H1 (cell line): Measurements from ENCODE around the gene STK32C. TPM values are rescaled to one million over a fixed set of nuclear protein-coding genes. Genes with fewer than 3 reads are reported as not detected.

Experiments
- CTCF ChIA-PET: fragments of 300-600 bp; sonication (Branson Sonifier 250); formaldehyde crosslinking; loops from one replicate; lab custom pipeline; 2021; ENCODE audit not compliant: partially characterized antibody; lab: Charles Lee
- POLR2A ChIA-PET: fragments of 300-600 bp; sonication (Branson Sonifier 250); formaldehyde crosslinking; loops from one replicate; lab custom pipeline; 2021; ENCODE audit warnings: inconsistent platforms; ENCODE audit not compliant: partially characterized antibody; lab: Charles Lee
- DNase-seq, 2 experiments: peaks; one replicate each; pipeline versions ENCODE4 v3.0.0 to v3.0.0-alpha.2; 2010 to 2022; ENCODE audit warnings: low spot score in 2 of 2, low read depth in 1 of 2, mixed read lengths in 1 of 2
- FAIRE-seq: peaks from 2 replicates; lab custom pipeline; 2011; peaks lifted over from hg19 to GRCh38; lab: Jason Lieb, UNC
- H2AFZ ChIP-seq: 2 replicates; pipeline ENCODE4 v1.8.1; 2012; ENCODE audit warnings: low read length, inconsistent platforms
- H2AK5ac ChIP-seq: 2 replicates; pipeline ENCODE4 v1.6.1; 2013; ENCODE audit warnings: low read depth, low read length
- H2BK120ac ChIP-seq: replicated peaks from 2 replicates; pipeline ENCODE3; 2013; ENCODE audit warnings: low read depth, low read length, inconsistent platforms
- H2BK12ac ChIP-seq: 2 replicates; pipeline ENCODE4 v1.6.1; 2013; ENCODE audit warnings: low read depth, low read length
- H2BK15ac ChIP-seq: 2 replicates; pipeline ENCODE4 v1.6.1; 2013; ENCODE audit warnings: low read length
- H2BK20ac ChIP-seq: 2 replicates; pipeline ENCODE4 v1.6.1; 2013; ENCODE audit warnings: low read length
- H2BK5ac ChIP-seq: 2 replicates; pipeline ENCODE4 v1.6.1; 2013; ENCODE audit warnings: low read depth, low read length
- H3K14ac ChIP-seq: 2 replicates; pipeline ENCODE4 v1.6.1; 2013; ENCODE audit warnings: inconsistent platforms; ENCODE audit not compliant: insufficient read length
- H3K18ac ChIP-seq: 2 replicates; pipeline ENCODE4 v1.6.1; 2013; ENCODE audit warnings: low read length; ENCODE audit errors: extremely low read depth
- H3K23ac ChIP-seq: 2 replicates; pipeline ENCODE4 v1.6.1; 2013; ENCODE audit warnings: inconsistent platforms; ENCODE audit not compliant: insufficient read length
- H3K23me2 ChIP-seq: 2 replicates; pipeline ENCODE4 v1.6.1; 2013; ENCODE audit warnings: low read depth, low read length
- H3K27ac ChIP-seq: 2 replicates; pipeline ENCODE4 v1.6.1; 2011; ENCODE audit warnings: low read depth, low read length, inconsistent platforms
- H3K27me3 ChIP-seq, 4 experiments: replicated peaks in 1 of 4; 1 replicate in 1 of 4; 2 replicates in 3 of 4; pipeline versions ENCODE4 v1.6.1 to v1.8.1; 2011 to 2013; ENCODE audit warnings: low read length in 3 of 4, mild to moderate bottlenecking in 3 of 4, inconsistent platforms in 2 of 4, mixed read lengths in 2 of 4, moderate library complexity in 1 of 4; ENCODE audit not compliant: control insufficient read depth in 3 of 4, insufficient read depth in 3 of 4; ENCODE audit errors: extremely low read depth in 1 of 4
- H3K36me3 ChIP-seq, 4 experiments: 2 replicates each; pipeline versions ENCODE4 v1.6.1 to v1.8.1; 2011 to 2013; ENCODE audit warnings: mild to moderate bottlenecking in 4 of 4, low read length in 3 of 4, moderate library complexity in 2 of 4, control low read depth in 1 of 4, inconsistent platforms in 1 of 4; ENCODE audit not compliant: insufficient read depth in 4 of 4, control insufficient read depth in 2 of 4
- H3K4ac ChIP-seq: replicated peaks from 2 replicates; pipeline ENCODE3; 2013; ENCODE audit warnings: low read length, low read depth, mixed read lengths, inconsistent platforms; ENCODE audit not compliant: insufficient read length
- H3K4me1 ChIP-seq, 4 experiments: replicated peaks in 1 of 4; 1 replicate in 1 of 4; 2 replicates in 3 of 4; pipeline versions ENCODE4 v1.6.1 to v1.8.1; 2011 to 2013; ENCODE audit warnings: low read length in 3 of 4, inconsistent platforms in 2 of 4, mixed read lengths in 1 of 4; ENCODE audit not compliant: insufficient read depth in 4 of 4, control insufficient read depth in 3 of 4
- H3K4me2 ChIP-seq, 2 experiments: 2 replicates each; pipeline versions ENCODE4 v1.6.1 to v1.8.1; 2011 to 2013; ENCODE audit warnings: low read depth in 2 of 2, low read length in 2 of 2, control low read depth in 1 of 2, inconsistent platforms in 1 of 2, mild to moderate bottlenecking in 1 of 2; ENCODE audit not compliant: insufficient read depth in 1 of 2
- H3K4me3 ChIP-seq, 4 experiments: fragments of 200-600, 300-600 bp in 1 of 4; sonication (generic), shearing (Covaris generic), sonication (Bioruptor Twin) in 1 of 4; 2 replicates each; pipeline versions ENCODE4 v1.5.1 to v1.8.1; 2011 to 2016; ENCODE audit warnings: low read length in 4 of 4, low read depth in 3 of 4, control low read depth in 2 of 4, inconsistent platforms in 2 of 4, mild to moderate bottlenecking in 2 of 4, mixed read lengths in 1 of 4, moderate library complexity in 1 of 4; ENCODE audit not compliant: insufficient read depth in 2 of 4; ENCODE audit errors: extremely low read depth in 1 of 4
- H3K56ac ChIP-seq: replicated peaks from 2 replicates; pipeline ENCODE3; 2013; ENCODE audit warnings: low read depth, mild to moderate bottlenecking, mixed read lengths, low read length, inconsistent platforms; ENCODE audit not compliant: insufficient read length
- H3K79me1 ChIP-seq: 2 replicates; pipeline ENCODE4 v1.6.1; 2013; ENCODE audit warnings: low read depth, low read length, control low read depth
- H3K79me2 ChIP-seq, 2 experiments: 2 replicates each; pipeline versions ENCODE4 v1.6.1 to v1.8.1; 2012 to 2013; ENCODE audit warnings: low read length in 2 of 2, mild to moderate bottlenecking in 2 of 2, inconsistent platforms in 1 of 2; ENCODE audit not compliant: insufficient read depth in 2 of 2, control insufficient read depth in 1 of 2
- H3K9ac ChIP-seq, 4 experiments: replicated peaks in 1 of 4; 1 replicate in 1 of 4; 2 replicates in 3 of 4; pipeline versions ENCODE4 v1.6.1 to v1.8.1; 2011 to 2013; ENCODE audit warnings: low read depth in 3 of 4, low read length in 3 of 4, control low read depth in 2 of 4, mild to moderate bottlenecking in 2 of 4, moderate library complexity in 2 of 4, inconsistent platforms in 1 of 4; ENCODE audit errors: extremely low read depth in 1 of 4
- H3K9me3 ChIP-seq, 2 experiments: 2 replicates each; pipeline versions ENCODE4 v1.6.1 to v1.8.1; 2012 to 2013; ENCODE audit warnings: mild to moderate bottlenecking in 2 of 2, moderate library complexity in 2 of 2, control low read depth in 1 of 2, inconsistent platforms in 1 of 2, low read depth in 1 of 2, low read length in 1 of 2, mixed read lengths in 1 of 2; ENCODE audit not compliant: insufficient read depth in 2 of 2
- H4K20me1 ChIP-seq, 2 experiments: replicated peaks in 1 of 2; 2 replicates each; pipeline versions ENCODE3 to v1.8.1; 2011 to 2013; ENCODE audit warnings: inconsistent platforms in 2 of 2, low read length in 2 of 2, mild to moderate bottlenecking in 1 of 2; ENCODE audit not compliant: insufficient read depth in 2 of 2, control insufficient read depth in 1 of 2
- H4K5ac ChIP-seq: 2 replicates; pipeline ENCODE4 v1.6.1; 2013; ENCODE audit warnings: low read length, low read depth, mixed read lengths, inconsistent platforms; ENCODE audit not compliant: insufficient read length
- H4K8ac ChIP-seq: 2 replicates; pipeline ENCODE4 v1.8.0; 2013; ENCODE audit warnings: mild to moderate bottlenecking, moderate library complexity, low read length, inconsistent platforms; ENCODE audit not compliant: insufficient read depth; ENCODE audit errors: extremely low read depth
- H4K91ac ChIP-seq: replicated peaks from 2 replicates; pipeline ENCODE3; 2013; ENCODE audit warnings: low read length, mixed read lengths, inconsistent platforms; ENCODE audit not compliant: insufficient read length
- CREB1 ChIP-seq: IDR thresholded peaks from 2 replicates; pipeline ENCODE4 v1.6.1; 2012; ENCODE audit warnings: inconsistent platforms
- EP300 ChIP-seq, 2 experiments: IDR thresholded peaks; 1 replicate in 1 of 2; 2 replicates in 1 of 2; pipeline ENCODE4 v1.6.1; 2011 to 2012; ENCODE audit warnings: low read depth in 2 of 2, low read length in 2 of 2, mild to moderate bottlenecking in 2 of 2, borderline replicate concordance in 1 of 2, inconsistent platforms in 1 of 2, moderate library complexity in 1 of 2
- JUN ChIP-seq: IDR thresholded peaks from 2 replicates; pipeline ENCODE4 v1.6.1; 2011; ENCODE audit warnings: low read depth, mild to moderate bottlenecking, improper control_type of control experiment, low read length
- KDM5A ChIP-seq: fragments of 200-600 bp; IDR thresholded peaks from 2 replicates; pipeline ENCODE4 v1.7.1; 2012; ENCODE audit warnings: mild to moderate bottlenecking, low read length, inconsistent platforms, mixed read lengths
- PHF8 ChIP-seq: fragments of 200-600 bp; sonication (generic); conservative IDR thresholded peaks from 2 replicates; pipeline ENCODE4 v1.7.1; 2012; ENCODE audit warnings: low read depth, mild to moderate bottlenecking, inconsistent platforms, low read length, moderate library complexity
- POLR2A ChIP-seq, 2 experiments: IDR thresholded peaks; 1 replicate in 1 of 2; 2 replicates in 1 of 2; pipeline ENCODE4 v1.6.1; 2011; ENCODE audit warnings: low read depth in 2 of 2, low read length in 2 of 2, mild to moderate bottlenecking in 2 of 2; ENCODE audit errors: control extremely low read depth in 1 of 2
- POU5F1 ChIP-seq: IDR thresholded peaks from 2 replicates; pipeline ENCODE4 v1.6.1; 2011; ENCODE audit warnings: low read depth, mild to moderate bottlenecking, low read length, moderate library complexity
- SP4 ChIP-seq: IDR thresholded peaks from 2 replicates; pipeline ENCODE4 v1.6.1; 2012; ENCODE audit warnings: low read length, inconsistent platforms
- WGBS, 2 experiments: shearing (Covaris generic) in 1 of 2; methylation state at CpG; one replicate each; pipeline versions ENCODE4 v1.1.6 to v1.1.7; 2013 to 2015; ENCODE audit warnings: low lambda C conversion rate in 2 of 2, mixed read lengths in 2 of 2, inconsistent platforms in 1 of 2, low coverage in 1 of 2, missing lambda C conversion rate in 1 of 2; ENCODE audit not compliant: insufficient replicate concordance in 2 of 2, insufficient coverage in 1 of 2, insufficient read length in 1 of 2; ENCODE audit errors: extremely low coverage in 1 of 2, missing lambda C conversion rate in 1 of 2; 5-methylcytosine and 5-hydroxymethylcytosine counted together
- polyA plus RNA-seq, 7 experiments: library from polyadenylated mRNA; depleted of rRNA in 3 of 7; stranded (reverse) in 5 of 7; unstranded in 2 of 7; fragments of >200 nt in 5 of 7; fragments of 200-250 nt in 2 of 7; gene quantifications; 1 replicate in 5 of 7; 2 replicates in 1 of 7; 4 replicates in 1 of 7; pipeline versions ENCODE4 v1.2.1 to v1.2.3, GENCODE V29; 2011 to 2013; ENCODE audit warnings: missing spikeins in 2 of 7, mixed read lengths in 2 of 7
- total RNA-seq: library from RNA; stranded (reverse); fragmentation: NEBNext Ultra II Directional; extraction: Animal tissue kit (Norgen Biotek cat#: 25700); gene quantifications from 2 replicates; pipeline ENCODE4 v1.2.1, GENCODE V29; 2021

STK32C gene
- total and polyA plus RNA-seq, 2 of the 8 experiments (the other 6 are each of a cell fraction or from before 2014, with no cell fraction given), result 10.6 to 15.6 TPM

GRCh38 chr10:132326344-132326889 lies 18.7 kb upstream of the STK32C start:
- H3K9ac ChIP-seq, result no peak overlapping the region
- WGBS, 2 experiments, result 80% methylated on average over 11 of the region's 11 CpGs; no CpG with 5 or more reads in 1 of the 2 experiments
- no peak overlapping the region for H3K4me3 ChIP-seq
- H2BK5ac ChIP-seq, result no peak overlapping the region
- DNase-seq (no peak), FAIRE-seq (no peak)
- no peak overlapping the region for H3K23ac ChIP-seq
- H3K36me3 ChIP-seq, result no peaks in the 10 kb centered on the region; a peak in 1 of 8 replicates
- no peak overlapping the region for H3K56ac ChIP-seq
- POLR2A ChIA-PET, result interaction anchor here (0.7 to 1.4 kb wide), 2 partner anchors 25 to 168 kb away, joined by 3 to 4 read pairs; no protein-coding TSS in a partner anchor
- H3K79me1 ChIP-seq, result peaks cover 7% of the 10 kb centered on the region; the same call in 1 of the 2 replicates
- H2BK120ac ChIP-seq, result no peak overlapping the region
- H2BK15ac ChIP-seq, result no peak overlapping the region
- no peak overlapping the region for H2AK5ac ChIP-seq
- no peak overlapping the region for H2BK12ac ChIP-seq
- H3K9me3 ChIP-seq, result no peaks in the 10 kb centered on the region
- H4K20me1 ChIP-seq, result peaks cover 0 to 2% of the 10 kb centered on the region in 2 experiments
- H3K27ac ChIP-seq, result no peak overlapping the region
- no peak overlapping the region for H3K18ac ChIP-seq
- no peak overlapping the region for H4K8ac ChIP-seq
- H3K14ac ChIP-seq, result no peak overlapping the region
- peaks cover 4% of the 10 kb centered on the region for H3K23me2 ChIP-seq
- H3K27me3 ChIP-seq, result no peaks in the 10 kb centered on the region
- CTCF ChIA-PET, result interaction anchor here (0.6 to 1.2 kb wide), 2 partner anchors 35 to 335 kb away, joined by 3 to 5 read pairs; no protein-coding TSS in a partner anchor
- peaks cover 3 to 7% (median 4%) of the 10 kb centered on the region in 4 experiments; a peak in 4 of 7 replicates for H3K4me1 ChIP-seq
- H2AFZ ChIP-seq, result no peak overlapping the region
- H3K79me2 ChIP-seq, result peaks cover 4 to 34% of the 10 kb centered on the region in 2 experiments
- no peak overlapping the region for H4K91ac ChIP-seq
- TF ChIP-seq JUN, result no peak
- TF ChIP-seq PHF8, result no peak
- no peak for TF ChIP-seq POLR2A (IDR thresholded peaks at IDR 0.05; ENCODE audit: control extremely low read depth in 1 of 2, low read depth in 2 of 2, low read length in 2 of 2)
- no peak for TF ChIP-seq SP4
- no peak for TF ChIP-seq EP300 (IDR thresholded peaks at IDR 0.05; ENCODE audit: borderline replicate concordance in 1 of 2, low read depth in 2 of 2, low read length in 2 of 2)
- no peak for TF ChIP-seq KDM5A
- TF ChIP-seq POU5F1, result no peak
- no peak for TF ChIP-seq CREB1
- H3K4ac ChIP-seq, result no peak overlapping the region
- H4K5ac ChIP-seq, result no peak overlapping the region
- H3K4me2 ChIP-seq, result no peak overlapping the region
- H2BK20ac ChIP-seq, result no peak overlapping the region
